ENCODE measurements around the gene ACOX3. TPM values are rescaled to one million over a fixed set of nuclear protein-coding genes. Genes with fewer than 3 reads are reported as not detected.

ACOX3 gene
- total RNA-seq, 2 experiments from 2014 or later: 12.7 to 16.8 TPM

DNA sequence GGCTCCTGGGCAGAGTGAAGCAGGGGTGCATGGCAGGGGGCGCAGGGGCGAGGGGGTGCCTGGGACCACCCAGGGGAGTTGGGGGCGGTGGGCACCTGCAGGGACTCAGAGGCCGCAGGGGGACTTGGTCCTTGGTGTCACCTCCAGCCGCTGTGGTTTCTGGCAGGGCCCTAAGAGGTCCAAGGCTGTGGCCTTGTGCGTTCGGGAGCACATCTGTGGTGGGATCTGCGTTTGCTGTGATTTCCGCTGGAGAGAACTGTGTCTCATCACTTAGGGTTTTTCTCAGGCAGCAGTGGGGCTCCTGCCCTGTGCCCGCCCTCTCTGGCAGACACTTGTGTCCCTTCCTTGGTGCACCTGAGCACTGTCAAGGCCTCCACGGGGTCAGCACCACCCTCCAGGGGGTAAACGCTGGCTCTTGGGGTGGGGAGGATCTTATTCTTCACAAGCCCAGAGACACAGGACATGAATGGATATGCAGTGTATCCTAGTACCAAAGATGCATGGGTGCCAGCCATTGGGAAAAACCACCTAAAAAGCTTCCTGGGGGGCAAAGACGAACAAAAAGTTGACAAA, 66.5 kb downstream of the ACOX3 start:
- H3K4me2 ChIP-seq (ENCODE audit: low read length): no peak overlapping the region
- H3K36me3 ChIP-seq (ENCODE audit: insufficient read depth, low read length): no peaks in the 10 kb centered on the region
- no peaks in the 10 kb centered on the region for H4K20me1 ChIP-seq (ENCODE audit: insufficient read depth, low read length)
- H3K9me2 ChIP-seq (ENCODE audit: insufficient read depth, low read length): no peaks in the 10 kb centered on the region
- TF ChIP-seq CTCF (conservative IDR thresholded peaks at IDR 0.05; ENCODE audit: low read length) (no peak), EZH2phosphoT487 (IDR thresholded peaks at IDR 0.05; ENCODE audit: borderline replicate concordance, low read depth, low read length) (no peak)
- no TSS peak for BruUV-seq (replicated peaks)
- ChIA-PET POLR2A (no interaction called here), CTCF (ENCODE audit: unreplicated experiment) (no interaction called here)
- no peak overlapping the region for H3K27ac ChIP-seq (ENCODE audit: low read depth, low read length, poor library complexity, severe bottlenecking)
- H3K9me3 ChIP-seq (ENCODE audit: low read length): no peaks in the 10 kb centered on the region
- intact Hi-C loops (cut with micrococcal nuclease; ENCODE audit: unreplicated experiment): no loop called here
- no peaks in the 10 kb centered on the region for H3K4me1 ChIP-seq (ENCODE audit: insufficient read depth, low read length, poor library complexity, severe bottlenecking)
- no peaks in the 10 kb centered on the region for H3K79me2 ChIP-seq (ENCODE audit: insufficient read depth, low read depth, low read length)
- DNase-seq (ENCODE audit: low spot score): no peak
- H2AFZ ChIP-seq (ENCODE audit: low read length): no peak overlapping the region
- H3K4me3 ChIP-seq (ENCODE audit: low read depth, low read length, poor library complexity, severe bottlenecking): no peak overlapping the region

- Histone ChIP-seq H2AFZ (ENCODE audit: low read length) (no peak overlapping the region), H3K9me2 (ENCODE audit: insufficient read depth, low read length) (no peaks in the 10 kb centered on the region), H3K9me3 (ENCODE audit: low read length) (no peaks in the 10 kb centered on the region), H3K79me2 (ENCODE audit: insufficient read depth, low read depth, low read length) (no peaks in the 10 kb centered on the region), H3K4me3 (ENCODE audit: low read depth, low read length, poor library complexity, severe bottlenecking) (no peak overlapping the region), H3K4me2 (ENCODE audit: low read length) (no peak overlapping the region), H3K4me1 (ENCODE audit: insufficient read depth, low read length, poor library complexity, severe bottlenecking) (no peaks in the 10 kb centered on the region), H4K20me1 (ENCODE audit: insufficient read depth, low read length) (no peaks in the 10 kb centered on the region), H3K36me3 (ENCODE audit: insufficient read depth, low read length) (no peaks in the 10 kb centered on the region), H3K27ac (ENCODE audit: low read depth, low read length, poor library complexity, severe bottlenecking) (no peak overlapping the region)
- TF ChIP-seq EZH2phosphoT487 (IDR thresholded peaks at IDR 0.05; ENCODE audit: borderline replicate concordance, low read depth, low read length): no peak
- TF ChIP-seq CTCF (conservative IDR thresholded peaks at IDR 0.05; ENCODE audit: low read length): no peak
- ChIA-PET POLR2A (no interaction called here), CTCF (ENCODE audit: unreplicated experiment) (no interaction called here)
- DNase-seq (ENCODE audit: low spot score): no peak
- intact Hi-C loops (cut with micrococcal nuclease; ENCODE audit: unreplicated experiment): no loop called here
- no TSS peak for BruUV-seq (replicated peaks)
These were observed 67.1 kb downstream of the ACOX3 start for GRCh38 chr4:8373270-8373972.

GRCh38 chr4:8372506-8372905, 68.0 kb downstream of the ACOX3 start:
- Histone ChIP-seq H3K9me2 (ENCODE audit: insufficient read depth, low read length) (no peaks in the 10 kb centered on the region), H3K4me2 (ENCODE audit: low read length) (no peak overlapping the region), H3K4me3 (ENCODE audit: low read depth, low read length, poor library complexity, severe bottlenecking) (no peak overlapping the region), H3K27ac (ENCODE audit: low read depth, low read length, poor library complexity, severe bottlenecking) (no peak overlapping the region), H2AFZ (ENCODE audit: low read length) (no peak overlapping the region), H3K9me3 (ENCODE audit: low read length) (no peaks in the 10 kb centered on the region), H4K20me1 (ENCODE audit: insufficient read depth, low read length) (no peaks in the 10 kb centered on the region), H3K36me3 (ENCODE audit: insufficient read depth, low read length) (no peaks in the 10 kb centered on the region), H3K79me2 (ENCODE audit: insufficient read depth, low read depth, low read length) (no peaks in the 10 kb centered on the region), H3K4me1 (ENCODE audit: insufficient read depth, low read length, poor library complexity, severe bottlenecking) (no peaks in the 10 kb centered on the region)
- TF ChIP-seq CTCF (conservative IDR thresholded peaks at IDR 0.05; ENCODE audit: low read length) (no peak), EZH2phosphoT487 (IDR thresholded peaks at IDR 0.05; ENCODE audit: borderline replicate concordance, low read depth, low read length) (no peak)
- CTCF ChIA-PET (ENCODE audit: unreplicated experiment): no interaction called here
- BruUV-seq (replicated peaks): no TSS peak
- POLR2A ChIA-PET: no interaction called here
- DNase-seq (ENCODE audit: low spot score): no peak
- intact Hi-C loops (cut with micrococcal nuclease; ENCODE audit: unreplicated experiment): no loop called here

Measured in OCI-LY7 (cell line).